ENCODE results near the gene RPRD1B.

- TF ChIP-seq CTCF (IDR thresholded peaks at IDR 0.05; ENCODE audit: extremely low read depth in 1 of 2, insufficient read depth in 1 of 2, low read depth in 1 of 2, low read length in 2 of 2) (no peak), EZH2 (IDR thresholded peaks at IDR 0.05; ENCODE audit: borderline replicate concordance, low read depth, low read length, severe bottlenecking) (no peak)
Observed at GRCh38 chr20:38052870-38053269, 19.3 kb downstream of the RPRD1B start.
